HG02981 (cell line): ENCODE data around the gene BPI.
"Not testable (repeated sequence)": the region's sequence is repeated elsewhere in the genome, so short reads cannot be mapped to it uniquely, and the experiment has no call there.

Source experiments
- ATAC-seq: cut with Tn5 transposase; IDR thresholded peaks from one replicate; pipeline ENCODE4 v1.9.1; 2021; ENCODE audit warnings: mild to moderate bottlenecking, moderate library complexity; ENCODE audit not compliant: unreplicated experiment

BPI gene

GRCh38 chr20:38331814-38332213 is 27.9 kb downstream of the BPI start:
- no peak for ATAC-seq

GRCh38 chr20:38334016-38334415 is 30.1 kb downstream of the BPI start:
- ATAC-seq: no peak

- ATAC-seq: no peak
These were observed 32.8 kb downstream of the BPI start for GRCh38 chr20:38336726-38337125.

- no peak for ATAC-seq
These were observed 33.7 kb downstream of the BPI start for GRCh38 chr20:38337561-38338140.

GRCh38 chr20:38338849-38339520 is 35.0 kb downstream of the BPI start:
- ATAC-seq: no peak

- not testable (repeated sequence) for ATAC-seq
These were observed 35.6 kb downstream of the BPI start for GRCh38 chr20:38339521-38339896.

- no peak for ATAC-seq
These were observed 36.0 kb downstream of the BPI start for GRCh38 chr20:38339997-38340396.

GRCh38 chr20:38340693-38341092 is 36.7 kb downstream of the BPI start:
- ATAC-seq: no peak

GRCh38 chr20:38342216-38342615 is 38.3 kb downstream of the BPI start:
- ATAC-seq: no peak

GRCh38 chr20:38342713-38343310 is 38.9 kb downstream of the BPI start:
- no peak for ATAC-seq

- no peak for ATAC-seq
These were observed 39.6 kb downstream of the BPI start for GRCh38 chr20:38343311-38344106.

GRCh38 chr20:38344107-38344701 is 40.2 kb downstream of the BPI start:
- no peak for ATAC-seq

GRCh38 chr20:38345643-38346042 is 41.7 kb downstream of the BPI start:
- no peak for ATAC-seq

- ATAC-seq: no peak
These were observed 42.3 kb downstream of the BPI start, which contains the start of gene LBP for GRCh38 chr20:38346247-38346651. Gene LBP, plus strand, starts transcription at chr20:38346482. Its CDS starts 35 bp downstream, at chr20:38346517.

- no peak for ATAC-seq
These were observed 42.8 kb downstream of the BPI start for GRCh38 chr20:38346741-38347140.

GRCh38 chr20:38349856-38350255 is 45.9 kb downstream of the BPI start:
- ATAC-seq: no peak

- ATAC-seq: no peak
These were observed 47.2 kb downstream of the BPI start for GRCh38 chr20:38350879-38351775.

- no peak for ATAC-seq
These were observed 49.4 kb downstream of the BPI start for GRCh38 chr20:38353316-38353715.

GRCh38 chr20:38354227-38354626 is 50.3 kb downstream of the BPI start:
- ATAC-seq: no peak
